H7 (cell line): ENCODE results near the gene RPS25. TPM values are rescaled to one million over a fixed set of nuclear protein-coding genes. Genes with fewer than 3 reads are reported as not detected.
"Not testable (repeated sequence)": the region's sequence is repeated elsewhere in the genome, so short reads cannot be mapped to it uniquely, and the experiment has no call there.

ENCODE experiments used
- DNase-seq: peaks from one replicate; pipeline ENCODE4 v3.0.0; 2012
- H3K27me3 ChIP-seq: 2 replicates; pipeline ENCODE4 v1.6.0; 2011; ENCODE audit warnings: mild to moderate bottlenecking, low read length; ENCODE audit not compliant: control insufficient read depth, insufficient read depth
- H3K36me3 ChIP-seq: replicated peaks from 2 replicates; pipeline ENCODE4 v1.5.1; 2011; ENCODE audit warnings: low read length; ENCODE audit not compliant: control insufficient read depth, insufficient read depth
- H3K4me3 ChIP-seq: 2 replicates; pipeline ENCODE4 v1.5.1; 2011; ENCODE audit warnings: low read depth, mild to moderate bottlenecking, control low read depth, low read length, moderate library complexity; ENCODE audit not compliant: insufficient read depth
- total RNA-seq: library from RNA; depleted of rRNA; stranded (reverse); fragments of >200 nt; shearing (Covaris generic); gene quantifications from 2 replicates; pipeline ENCODE4 v1.2.3, GENCODE V29; 2014

Gene RPS25
- total RNA-seq, 1 experiment from 2014 or later = 881 TPM

DNA sequence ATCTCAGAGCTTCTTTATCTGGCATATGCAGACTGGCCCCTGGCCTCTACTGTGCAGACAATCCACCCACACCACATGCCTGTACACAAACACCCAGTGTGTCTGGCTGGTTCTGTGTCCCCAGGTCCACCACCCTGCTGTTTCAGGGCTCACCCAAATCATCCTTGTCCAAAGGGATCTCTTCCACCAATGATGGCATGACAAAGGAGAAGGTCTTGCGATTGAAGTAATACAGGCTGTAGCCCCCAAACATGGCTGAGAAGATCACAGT, 10.9 kb upstream of the RPS25 start:
- Histone ChIP-seq H3K36me3 (peaks cover 41% of the 10 kb centered on the region), H3K4me3 (peak overlapping the region; percentile 96; the same call in 1 of the 2 replicates), H3K27me3 (no peaks in the 10 kb centered on the region)
- DNase-seq = no peak

DNA sequence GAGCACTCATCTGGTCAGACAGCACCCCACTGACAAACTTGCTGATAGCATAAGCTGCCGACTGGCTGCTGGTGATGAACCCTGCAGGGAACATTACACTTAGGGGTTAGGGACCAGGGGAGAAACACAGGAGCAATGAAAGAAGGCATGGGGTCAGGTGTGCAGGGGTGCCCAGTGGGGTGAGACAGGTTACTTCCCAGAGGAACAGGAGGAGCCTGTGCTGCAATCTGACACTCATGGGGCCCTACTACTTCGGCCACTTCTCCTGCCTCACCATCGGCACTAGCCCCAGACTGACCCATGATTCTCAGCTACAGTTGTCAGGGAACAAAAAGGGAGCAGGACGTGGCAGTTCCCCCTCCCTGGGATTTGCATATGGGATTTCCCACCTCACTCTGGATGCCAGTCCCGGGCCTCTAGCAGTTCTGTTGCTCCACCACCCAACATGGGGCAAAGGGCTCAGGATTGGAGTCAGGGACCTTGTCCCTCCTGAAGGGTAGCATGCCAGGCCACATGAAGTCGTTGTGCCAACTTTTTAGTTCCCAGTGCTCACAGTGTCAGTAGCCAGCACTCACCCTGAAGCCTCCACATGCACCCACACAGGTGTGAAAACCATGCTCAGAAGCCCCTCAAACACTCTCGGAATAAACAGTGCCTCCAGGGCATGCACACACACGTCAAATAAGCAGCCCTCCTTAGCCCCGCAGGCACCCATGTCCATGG, 10.4 kb upstream of the RPS25 start:
- peak; percentile 17 for DNase-seq
- Histone ChIP-seq H3K4me3 (no peak overlapping the region; the same call in 1 of the 2 replicates), H3K27me3 (no peaks in the 10 kb centered on the region), H3K36me3 (peaks cover 46% of the 10 kb centered on the region)

DNA sequence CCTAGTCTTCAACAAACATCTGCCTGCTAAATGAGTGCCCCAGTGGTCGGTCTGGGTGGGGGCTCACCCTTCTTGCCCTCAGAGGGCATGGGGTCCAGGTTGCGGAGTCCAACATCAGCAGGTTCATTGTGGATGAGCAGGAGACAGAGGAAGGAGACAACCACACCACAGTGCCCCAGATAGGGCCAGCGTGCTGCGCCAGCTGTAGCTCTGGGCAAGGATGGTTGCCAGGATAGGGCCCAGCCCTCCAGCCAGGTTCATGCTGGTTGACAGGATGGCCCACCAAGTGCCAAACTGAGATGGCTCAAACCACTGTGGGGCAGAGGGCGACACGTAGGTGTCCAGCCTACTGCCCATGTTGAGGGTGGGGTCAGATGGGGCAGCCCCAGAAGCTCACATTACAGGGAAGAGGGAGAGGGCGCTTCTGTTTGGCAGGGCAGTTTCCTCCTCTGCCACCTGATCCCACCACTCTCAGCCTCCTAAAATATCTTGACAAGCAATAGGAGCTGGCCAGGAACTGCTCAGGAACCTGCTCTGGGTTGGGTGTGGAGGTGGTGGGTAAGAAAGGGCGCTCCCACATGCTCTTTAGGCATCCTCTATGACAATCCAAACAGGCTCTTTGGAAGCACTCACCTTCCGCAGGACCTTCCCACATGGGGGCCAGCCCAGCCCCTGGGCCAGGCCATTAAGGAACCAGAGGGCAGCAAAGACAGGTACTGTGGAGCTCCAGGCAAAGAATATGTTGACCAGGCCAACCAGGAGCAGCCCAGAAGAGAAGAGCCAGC, 9.6 kb upstream of the RPS25 start:
- Histone ChIP-seq H3K36me3 (peaks cover 52% of the 10 kb centered on the region), H3K4me3 (no peak overlapping the region), H3K27me3 (no peaks in the 10 kb centered on the region)
- no peak for DNase-seq

DNA sequence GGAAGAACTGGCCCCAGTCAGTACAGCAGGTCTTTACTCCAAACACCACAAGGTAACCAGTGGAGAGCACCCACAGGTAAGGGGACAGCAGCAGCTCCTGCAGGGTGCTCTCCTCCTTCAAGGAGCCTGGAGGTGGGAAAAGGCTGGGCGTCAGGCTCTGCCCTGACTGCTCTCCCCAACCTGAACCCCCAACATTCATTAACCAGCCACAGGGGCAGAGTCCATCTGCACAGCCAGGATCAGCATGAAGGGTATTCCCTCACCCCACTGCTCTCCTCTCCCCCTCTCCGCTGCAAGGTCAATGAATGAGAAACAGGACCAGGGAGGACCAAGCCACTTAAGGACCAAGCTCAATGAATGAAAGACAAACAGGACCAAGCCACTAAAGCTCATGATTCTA, 8.8 kb upstream of the RPS25 start:
- Histone ChIP-seq H3K36me3 (peaks cover 53% of the 10 kb centered on the region), H3K4me3 (no peak overlapping the region), H3K27me3 (no peaks in the 10 kb centered on the region)
- peak; percentile 13 for DNase-seq

DNA sequence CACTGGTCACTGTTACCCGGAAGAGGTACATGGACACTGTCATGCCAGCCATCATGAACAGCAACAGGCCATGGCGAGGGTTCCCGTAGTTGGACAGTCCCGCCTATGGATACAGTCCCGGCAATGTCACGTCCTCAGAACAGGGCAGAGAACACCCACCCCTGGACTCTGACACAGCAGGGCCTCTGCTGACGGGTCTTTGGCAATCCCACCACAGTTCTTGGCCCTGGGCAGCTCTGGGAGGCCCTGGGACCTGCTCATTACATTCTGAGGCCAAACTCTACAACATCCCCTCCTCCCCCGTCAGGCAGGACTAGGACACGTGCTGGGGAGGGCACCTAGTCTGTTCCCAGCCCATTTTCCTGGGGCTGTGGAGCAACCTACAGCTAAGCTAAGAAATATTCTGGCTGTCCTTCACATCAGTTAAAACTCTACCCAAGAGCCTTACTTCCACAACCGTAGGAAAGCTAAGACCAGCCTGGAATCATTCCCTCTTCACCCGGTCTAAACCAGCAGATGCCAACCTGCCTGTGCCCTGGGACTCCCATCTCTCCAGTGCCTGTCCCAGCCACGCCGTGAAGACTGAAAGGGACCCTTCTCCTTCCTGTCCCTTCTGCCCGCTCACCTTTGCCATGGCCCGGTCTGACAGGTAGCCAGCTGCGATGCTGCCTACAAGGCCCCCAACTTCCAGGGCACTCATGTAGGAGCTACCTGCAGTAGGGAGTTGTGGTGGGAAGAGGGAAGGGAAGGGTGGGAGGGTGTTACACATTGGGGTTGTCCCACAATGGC, 8.0 kb upstream of the RPS25 start:
- H3K36me3 ChIP-seq = peaks cover 56% of the 10 kb centered on the region
- peak; percentile 10 for DNase-seq

DNA sequence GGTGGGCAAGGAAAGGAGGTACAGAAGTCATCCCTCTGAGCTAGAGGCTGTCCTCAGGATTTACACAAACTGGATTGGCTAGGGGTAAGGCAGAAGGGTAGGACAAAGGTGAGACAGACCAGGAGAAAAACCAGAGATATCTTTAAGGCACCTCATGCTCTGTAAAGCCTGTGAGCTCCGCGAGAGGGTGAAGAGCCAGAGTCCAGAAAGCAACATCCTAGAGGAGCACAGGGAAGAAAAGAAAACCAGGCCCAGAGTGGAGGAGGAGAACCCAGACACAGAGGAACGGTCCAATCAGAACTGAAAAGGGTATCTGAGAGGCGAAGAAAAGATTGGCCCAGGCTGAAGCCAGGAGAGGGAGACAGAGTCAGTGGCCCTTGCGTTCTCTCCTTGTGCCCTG, 7.4 kb upstream of the RPS25 start:
- DNase-seq = no peak
- Histone ChIP-seq H3K4me3 (no peak overlapping the region), H3K36me3 (peaks cover 57% of the 10 kb centered on the region), H3K27me3 (no peaks in the 10 kb centered on the region)

More for the DNA sequence above, 8.0 kb upstream of the RPS25 start:
- Histone ChIP-seq H3K27me3 (no peaks in the 10 kb centered on the region), H3K4me3 (no peak overlapping the region)

DNA sequence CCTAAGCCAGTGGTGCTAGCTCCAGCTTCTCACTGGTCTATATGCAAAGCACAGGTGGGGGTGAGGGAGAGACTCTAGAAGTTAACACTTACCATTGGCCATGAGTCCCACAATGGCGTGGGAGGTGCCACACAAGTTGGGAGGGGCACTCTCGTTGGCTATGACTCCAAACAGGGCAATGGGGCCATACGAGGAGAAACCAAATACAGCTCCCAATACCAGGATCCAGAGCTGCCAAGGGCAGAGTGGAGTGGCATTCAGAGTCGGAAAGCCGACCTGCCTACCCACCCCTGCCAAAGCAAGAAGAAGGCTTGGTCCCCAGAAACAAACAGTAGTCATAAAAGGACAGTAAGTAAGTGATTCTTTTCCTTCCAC, 6.9 kb upstream of the RPS25 start:
- no peaks in the 10 kb centered on the region for H3K27me3 ChIP-seq
- H3K36me3 ChIP-seq = peaks cover 59% of the 10 kb centered on the region
- peak; percentile 26 for DNase-seq

DNA sequence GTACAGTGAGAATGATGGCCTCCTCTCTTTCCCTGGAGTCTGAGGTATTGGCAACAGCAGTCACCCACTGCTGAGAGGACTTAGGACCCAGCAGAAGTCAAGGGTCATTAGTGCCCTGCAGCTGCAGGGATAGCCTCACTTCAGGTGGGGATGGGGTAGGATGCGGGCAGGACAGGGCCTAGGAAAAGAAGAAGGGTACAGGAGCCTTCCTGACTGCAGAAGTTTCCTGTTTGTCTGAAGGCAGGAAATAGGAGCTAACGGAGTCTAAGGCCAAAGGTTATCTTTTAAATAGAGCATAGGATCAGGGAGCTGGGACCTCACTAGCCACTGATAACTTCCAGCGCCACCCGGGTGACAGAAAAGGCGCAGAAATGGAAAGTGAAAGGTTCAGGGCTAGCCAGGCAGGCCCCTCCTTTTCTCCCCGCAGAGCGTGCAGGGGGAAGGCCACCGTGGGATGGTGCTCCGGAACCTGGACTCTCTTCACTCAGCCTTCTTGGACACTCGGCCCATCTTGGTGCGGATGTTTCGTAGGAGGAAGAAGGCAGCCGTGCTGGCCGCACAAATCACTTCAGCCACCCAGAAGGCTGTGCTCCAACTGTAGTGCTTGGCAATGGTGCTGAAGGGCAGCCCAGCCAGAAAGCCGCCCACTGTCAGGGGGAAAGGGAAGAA, 6.4 kb upstream of the RPS25 start:
- DNase-seq = peak; percentile 22
- Histone ChIP-seq H3K36me3 (peaks cover 61% of the 10 kb centered on the region), H3K27me3 (no peaks in the 10 kb centered on the region), H3K4me3 (no peak overlapping the region)

More for the DNA sequence above, 6.9 kb upstream of the RPS25 start:
- H3K4me3 ChIP-seq = no peak overlapping the region

DNA sequence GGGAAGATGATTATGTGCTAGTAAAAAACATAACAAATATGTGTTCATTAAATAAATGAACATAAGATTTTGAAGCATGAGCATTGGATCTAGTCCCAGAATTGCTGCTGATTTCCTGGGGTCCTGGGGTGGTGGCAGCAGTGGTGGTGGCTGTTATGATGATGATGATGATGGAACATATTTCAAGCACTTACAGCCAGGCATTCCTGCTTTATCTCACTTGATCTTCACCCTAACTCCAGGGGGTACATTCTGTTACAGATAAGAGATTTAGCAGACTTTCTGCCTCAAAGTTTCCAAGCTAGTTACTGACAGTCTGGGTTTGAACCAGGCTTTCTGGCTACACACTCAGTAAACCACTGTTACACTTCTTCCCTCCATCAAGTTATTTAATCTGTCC, 5.6 kb upstream of the RPS25 start:
- H3K27me3 ChIP-seq = no peaks in the 10 kb centered on the region
- H3K4me3 ChIP-seq = no peak overlapping the region
- no peak for DNase-seq
- H3K36me3 ChIP-seq = peaks cover 56% of the 10 kb centered on the region

DNA sequence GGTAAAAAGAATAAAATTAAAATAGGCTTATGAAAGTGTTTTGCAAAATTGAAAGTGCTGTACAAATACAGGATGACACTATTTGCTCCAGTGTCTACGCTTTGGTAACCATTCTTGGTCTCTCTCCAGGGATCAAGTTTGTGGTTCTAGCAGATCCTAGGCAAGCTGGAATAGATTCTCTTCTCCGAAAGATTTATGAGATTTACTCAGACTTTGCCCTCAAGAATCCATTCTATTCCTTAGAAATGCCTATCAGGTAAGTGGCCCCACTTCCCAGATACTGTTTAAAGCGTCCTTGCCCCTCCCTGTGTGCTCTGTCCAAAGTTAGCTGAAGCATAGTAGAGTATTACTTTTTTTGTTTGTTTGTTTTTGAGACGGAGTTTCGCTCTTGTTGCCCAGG, 3.5 kb upstream of the RPS25 start:
- no peak for DNase-seq
- Histone ChIP-seq H3K36me3 (peaks cover 41% of the 10 kb centered on the region), H3K27me3 (no peaks in the 10 kb centered on the region), H3K4me3 (no peak overlapping the region)

DNA sequence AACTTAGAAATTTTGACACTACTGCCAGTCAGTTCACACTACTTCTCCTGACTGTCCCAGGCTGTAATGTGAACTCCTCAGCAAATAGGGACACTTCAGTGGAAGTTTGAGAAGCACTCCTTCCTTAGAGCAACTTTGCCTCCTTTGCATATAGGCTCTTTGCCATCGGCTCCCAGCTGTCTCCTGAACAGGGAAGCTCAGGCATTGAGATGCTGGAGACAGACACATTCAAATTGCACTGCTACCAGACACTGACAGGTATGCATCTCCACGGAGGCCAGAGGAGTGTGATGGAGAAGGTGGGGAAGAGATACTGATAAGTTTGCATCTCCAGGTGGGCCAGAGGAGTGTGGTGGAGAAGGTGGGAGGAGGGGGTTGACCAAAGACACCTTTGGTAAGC, 1.9 kb upstream of the RPS25 start:
- no peak overlapping the region for H3K4me3 ChIP-seq
- H3K36me3 ChIP-seq = peaks cover 47% of the 10 kb centered on the region
- DNase-seq = peak; percentile 15
- H3K27me3 ChIP-seq = no peaks in the 10 kb centered on the region

DNA sequence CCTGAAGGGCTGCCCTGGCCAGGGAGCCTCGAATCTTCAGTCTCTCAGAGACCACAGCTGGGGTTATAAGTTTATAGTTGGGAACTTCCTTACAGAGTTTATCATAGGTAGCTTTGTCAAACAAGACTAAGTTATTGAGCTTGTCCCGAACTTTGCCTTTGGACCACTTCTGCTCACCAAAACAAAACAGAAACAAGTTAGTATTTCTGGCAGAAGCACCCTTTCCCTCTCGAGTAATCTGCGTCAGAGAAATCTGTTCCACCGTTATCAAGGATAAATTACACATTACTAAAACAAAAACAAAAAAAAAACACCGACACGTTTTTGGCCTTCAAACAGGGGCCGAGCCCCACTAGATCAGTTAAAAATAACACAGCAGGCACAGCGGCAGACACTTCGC, 766 bp downstream of the RPS25 start:
- H3K27me3 ChIP-seq, DNase-seq: not testable (repeated sequence)
- Histone ChIP-seq H3K36me3 (peaks cover 41% of the 10 kb centered on the region), H3K4me3 (peak overlapping the region; percentile 75)

DNA sequence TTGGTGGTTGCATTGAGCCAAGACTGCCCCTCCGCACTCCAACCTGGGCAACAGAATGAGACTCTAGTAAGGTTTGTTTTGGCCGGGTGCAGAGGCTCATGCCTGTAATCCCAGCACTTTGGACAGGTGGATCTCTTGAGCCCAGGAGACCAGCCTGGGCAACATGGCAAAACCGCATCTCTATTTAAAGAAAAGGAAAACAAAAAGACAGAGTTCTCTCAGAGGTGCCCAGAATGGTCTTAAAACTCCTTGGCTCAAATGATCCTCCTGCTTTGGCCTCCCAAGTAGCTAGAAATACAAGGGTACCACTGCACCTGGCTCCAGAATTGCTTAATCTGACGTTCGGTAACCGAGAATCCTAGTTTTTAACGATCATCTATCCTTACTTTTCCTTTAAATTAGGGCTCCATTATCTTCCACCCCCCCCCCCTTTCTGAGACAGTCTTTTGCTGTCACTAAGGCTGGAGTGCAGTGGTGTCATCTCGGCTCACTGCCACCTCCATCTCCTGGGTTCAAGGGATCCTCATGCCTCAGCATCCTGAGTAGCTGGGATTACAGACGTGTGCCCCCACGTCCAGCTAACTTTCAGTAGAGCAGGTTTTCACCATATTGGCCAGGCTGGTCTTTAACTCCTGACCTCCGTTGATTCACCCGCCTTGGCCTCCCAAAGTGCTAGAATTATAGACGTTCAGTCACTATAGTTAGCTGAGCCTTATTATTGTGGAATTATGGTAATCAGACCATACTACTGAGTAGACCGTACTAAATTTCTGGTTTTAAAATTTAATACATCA, 1.7 kb downstream of the RPS25 start:
- Histone ChIP-seq H3K4me3 (no peak overlapping the region), H3K27me3 (no peaks in the 10 kb centered on the region), H3K36me3 (peaks cover 45% of the 10 kb centered on the region)
- DNase-seq = peak; percentile 16
